Chondrocyte (in vitro differentiated cells): ENCODE data around the gene NDE1. TPM values are rescaled to one million over a fixed set of nuclear protein-coding genes. Genes with fewer than 3 reads are reported as not detected.

Experiments
- DNase-seq: peaks from one replicate; pipeline ENCODE4 v3.0.0; 2021; ENCODE audit warnings: mixed read lengths, low spot score
- H3K27ac Mint-ChIP-seq: one replicate; pipeline ENCODE4 v1.8.0; 2021; ENCODE audit warnings: mild to moderate bottlenecking, moderate library complexity, mixed read lengths; ENCODE audit not compliant: unreplicated experiment
- H3K27me3 Mint-ChIP-seq: 2 replicates; pipeline ENCODE4 v1.8.0; 2021; ENCODE audit warnings: low read depth, mixed read lengths
- H3K36me3 Mint-ChIP-seq: 2 replicates; pipeline ENCODE4 v1.8.0; 2021; ENCODE audit warnings: low read depth, mixed read lengths
- H3K4me1 Mint-ChIP-seq: 2 replicates; pipeline ENCODE4 v1.8.0; 2021; ENCODE audit warnings: low read depth, mild to moderate bottlenecking, mixed read lengths
- H3K4me3 Mint-ChIP-seq: one replicate; pipeline ENCODE4 v1.8.0; 2021; ENCODE audit warnings: mild to moderate bottlenecking, moderate library complexity, mixed read lengths; ENCODE audit not compliant: unreplicated experiment
- H3K9me3 Mint-ChIP-seq: 2 replicates; pipeline ENCODE4 v1.8.0; 2021; ENCODE audit warnings: low read depth, mixed read lengths
- total RNA-seq: library from RNA; stranded (reverse); gene quantifications from 3 replicates; pipeline ENCODE4 v1.2.1, GENCODE V29; 2021
- TF ChIP-seq, protein P1 (sequence below): fragments of 200-600 bp; sonication (generic); IDR thresholded peaks from 2 replicates; pipeline ENCODE4 v1.5.0; 2021; ENCODE audit warnings: antibody characterized with exemption, mild to moderate bottlenecking, moderate library complexity

NDE1 gene
- total RNA-seq, 1 donor from 2014 or later: 32.3 TPM

DNA sequence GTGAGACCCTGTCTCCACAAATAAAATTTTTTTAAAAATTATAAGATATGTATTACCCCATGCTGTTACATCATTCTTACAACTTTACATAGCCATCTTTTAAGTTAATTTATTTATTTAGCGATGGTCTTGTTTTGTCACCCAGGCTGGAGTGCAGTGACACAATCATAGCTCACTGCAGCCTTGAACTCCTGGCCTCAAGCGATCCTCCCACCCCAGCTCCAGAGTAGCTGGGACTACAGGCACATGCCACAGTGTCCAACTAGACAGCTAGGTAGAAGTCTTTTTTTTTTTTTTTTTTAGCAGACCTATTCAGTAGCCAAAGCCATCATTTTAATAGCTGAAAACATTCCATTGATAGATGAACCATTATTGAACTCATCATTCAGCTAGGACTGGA lies 92.7 kb downstream of the NDE1 start:
- no peak for DNase-seq
- TF ChIP-seq, protein P1, sequence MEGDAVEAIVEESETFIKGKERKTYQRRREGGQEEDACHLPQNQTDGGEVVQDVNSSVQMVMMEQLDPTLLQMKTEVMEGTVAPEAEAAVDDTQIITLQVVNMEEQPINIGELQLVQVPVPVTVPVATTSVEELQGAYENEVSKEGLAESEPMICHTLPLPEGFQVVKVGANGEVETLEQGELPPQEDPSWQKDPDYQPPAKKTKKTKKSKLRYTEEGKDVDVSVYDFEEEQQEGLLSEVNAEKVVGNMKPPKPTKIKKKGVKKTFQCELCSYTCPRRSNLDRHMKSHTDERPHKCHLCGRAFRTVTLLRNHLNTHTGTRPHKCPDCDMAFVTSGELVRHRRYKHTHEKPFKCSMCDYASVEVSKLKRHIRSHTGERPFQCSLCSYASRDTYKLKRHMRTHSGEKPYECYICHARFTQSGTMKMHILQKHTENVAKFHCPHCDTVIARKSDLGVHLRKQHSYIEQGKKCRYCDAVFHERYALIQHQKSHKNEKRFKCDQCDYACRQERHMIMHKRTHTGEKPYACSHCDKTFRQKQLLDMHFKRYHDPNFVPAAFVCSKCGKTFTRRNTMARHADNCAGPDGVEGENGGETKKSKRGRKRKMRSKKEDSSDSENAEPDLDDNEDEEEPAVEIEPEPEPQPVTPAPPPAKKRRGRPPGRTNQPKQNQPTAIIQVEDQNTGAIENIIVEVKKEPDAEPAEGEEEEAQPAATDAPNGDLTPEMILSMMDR: no peak
- Mint-ChIP-seq H3K27ac (no peak overlapping the region), H3K9me3 (peaks cover 4% of the 10 kb centered on the region), H3K36me3 (peaks cover 18% of the 10 kb centered on the region), H3K27me3 (no peaks in the 10 kb centered on the region), H3K4me3 (no peak overlapping the region), H3K4me1 (no peaks in the 10 kb centered on the region)

DNA sequence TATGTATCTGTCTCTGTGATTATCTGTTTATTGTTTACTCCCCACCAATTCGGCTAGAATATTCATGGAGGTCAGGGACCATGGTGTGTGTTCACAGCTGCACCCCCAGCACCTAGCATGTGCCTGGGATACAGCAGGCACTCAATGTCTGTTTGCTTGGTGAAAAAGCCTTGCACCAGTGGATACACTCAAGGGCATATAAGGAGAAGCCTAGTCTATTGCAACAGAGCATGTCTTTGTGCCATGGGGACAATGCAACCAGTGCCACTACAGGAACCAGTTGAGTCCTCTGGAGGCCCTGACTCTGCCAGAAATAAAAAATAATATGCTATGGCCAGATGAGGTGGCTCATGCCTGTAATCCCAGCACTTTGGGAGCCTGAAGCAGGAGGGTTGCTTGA lies 93.6 kb downstream of the NDE1 start:
- no peak for DNase-seq
- TF ChIP-seq, protein P1: no peak
- Mint-ChIP-seq H3K4me3 (no peak overlapping the region), H3K27me3 (no peaks in the 10 kb centered on the region), H3K36me3 (peaks cover 21% of the 10 kb centered on the region), H3K27ac (no peak overlapping the region), H3K9me3 (peaks cover 4% of the 10 kb centered on the region), H3K4me1 (no peaks in the 10 kb centered on the region)

DNA sequence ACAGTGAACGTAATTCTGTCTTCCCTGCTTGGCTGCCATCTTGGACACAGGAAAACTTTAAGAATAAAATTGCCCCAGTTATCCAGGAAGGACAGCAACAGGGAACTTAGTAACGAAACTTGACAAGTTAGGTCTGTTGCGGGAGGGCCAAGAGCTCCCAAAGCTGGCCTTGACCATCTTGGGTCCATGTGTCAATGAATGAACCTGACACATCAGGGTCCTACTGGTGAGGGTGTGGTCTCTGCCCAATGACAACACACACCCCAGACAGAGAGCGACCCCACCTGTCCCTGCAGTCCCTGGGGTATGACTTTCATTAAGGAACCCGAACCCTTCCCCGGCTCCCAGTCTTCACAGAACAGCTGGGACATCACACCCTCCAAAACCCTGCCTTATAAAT lies 96.3 kb downstream of the NDE1 start:
- H3K27ac Mint-ChIP-seq: no peak overlapping the region

DNA sequence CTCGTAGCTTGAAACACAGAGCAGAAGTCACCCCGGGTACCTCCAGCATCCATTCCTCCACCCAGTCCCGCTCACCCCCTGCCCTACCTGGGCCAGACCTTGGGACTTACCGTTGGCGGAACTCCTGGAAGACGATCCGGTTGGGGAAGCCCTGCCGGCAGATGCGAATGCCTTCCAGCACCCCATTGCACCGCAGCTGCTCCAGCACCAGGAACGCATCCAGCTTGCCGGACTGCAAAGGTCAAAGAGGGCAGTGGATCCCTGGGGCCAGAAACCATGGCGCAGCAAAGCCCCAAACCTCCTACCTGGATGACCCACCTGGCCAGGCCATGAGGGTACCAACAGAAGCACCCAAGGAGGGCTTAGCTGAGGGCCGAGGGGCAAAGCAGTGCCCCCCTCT lies 97.9 kb downstream of the NDE1 start:
- H3K4me3 Mint-ChIP-seq: no peak overlapping the region
- no peak for DNase-seq
- H3K9me3 Mint-ChIP-seq: no peaks in the 10 kb centered on the region
- H3K27me3 Mint-ChIP-seq: no peaks in the 10 kb centered on the region
- peaks cover 9% of the 10 kb centered on the region for H3K36me3 Mint-ChIP-seq
- TF ChIP-seq, protein P1: no peak
- H3K27ac Mint-ChIP-seq: no peak overlapping the region
- H3K4me1 Mint-ChIP-seq: no peaks in the 10 kb centered on the region

More for the DNA sequence above, 96.3 kb downstream of the NDE1 start:
- no peak for DNase-seq
- Mint-ChIP-seq H3K9me3 (no peaks in the 10 kb centered on the region), H3K27me3 (no peaks in the 10 kb centered on the region), H3K36me3 (peaks cover 13% of the 10 kb centered on the region), H3K4me3 (no peak overlapping the region), H3K4me1 (no peaks in the 10 kb centered on the region)
- TF ChIP-seq, protein P1: no peak

DNA sequence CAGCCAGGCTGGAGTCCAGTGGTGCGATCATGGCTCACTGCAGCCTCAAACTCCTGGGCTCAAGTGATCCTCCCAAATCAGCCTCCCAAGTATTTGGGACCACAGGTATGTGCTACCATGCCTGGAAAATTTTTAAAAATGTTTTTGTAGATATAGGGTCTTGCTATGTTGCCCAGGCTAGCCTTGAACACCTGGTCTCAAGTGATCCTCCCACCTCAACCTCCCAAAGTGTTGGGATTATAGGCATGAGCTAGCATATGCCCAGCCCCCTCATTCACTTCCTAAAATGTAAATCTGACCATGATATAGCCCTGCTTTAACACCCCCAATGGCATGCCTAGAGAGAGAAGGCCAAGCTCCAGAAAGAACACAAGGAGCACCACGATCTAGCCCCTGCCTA lies 98.6 kb downstream of the NDE1 start:
- Mint-ChIP-seq H3K4me1 (no peaks in the 10 kb centered on the region), H3K36me3 (peaks cover 9% of the 10 kb centered on the region)

More for the DNA sequence above, 98.6 kb downstream of the NDE1 start:
- DNase-seq: no peak
- Mint-ChIP-seq H3K4me3 (no peak overlapping the region), H3K27ac (no peak overlapping the region), H3K27me3 (no peaks in the 10 kb centered on the region), H3K9me3 (no peaks in the 10 kb centered on the region)
- TF ChIP-seq, protein P1: no peak
